ENCODE measurements around the gene MACROD2.

The MACROD2 gene

GRCh38 chr20:15900443-15900842 lies 1905.1 kb downstream of the MACROD2 start:
- DNase-seq (ENCODE audit: low read depth) = no peak
- no peak overlapping the region for H3K4me3 ChIP-seq (ENCODE audit: control insufficient read depth, low read depth, low read length)
- no peak for TF ChIP-seq CTCF (IDR thresholded peaks at IDR 0.05; ENCODE audit: control insufficient read depth, insufficient read depth, low read depth, low read length, missing control alignments)

GRCh38 chr20:15902493-15902892 lies 1907.2 kb downstream of the MACROD2 start:
- H3K4me3 ChIP-seq (ENCODE audit: control insufficient read depth, low read depth, low read length) = no peak overlapping the region
- no peak for TF ChIP-seq CTCF (IDR thresholded peaks at IDR 0.05; ENCODE audit: control insufficient read depth, insufficient read depth, low read depth, low read length, missing control alignments)
- no peak for DNase-seq (ENCODE audit: low read depth)

- H3K4me3 ChIP-seq (ENCODE audit: control insufficient read depth, low read depth, low read length) = no peak overlapping the region
- no peak for DNase-seq (ENCODE audit: low read depth)
- no peak for TF ChIP-seq CTCF (IDR thresholded peaks at IDR 0.05; ENCODE audit: control insufficient read depth, insufficient read depth, low read depth, low read length, missing control alignments)
Observed at GRCh38 chr20:15905661-15906060, 1910.3 kb downstream of the MACROD2 start.

- no peak overlapping the region for H3K4me3 ChIP-seq (ENCODE audit: control insufficient read depth, low read depth, low read length)
- DNase-seq (ENCODE audit: low read depth) = no peak
- no peak for TF ChIP-seq CTCF (IDR thresholded peaks at IDR 0.05; ENCODE audit: control insufficient read depth, insufficient read depth, low read depth, low read length, missing control alignments)
Observed at GRCh38 chr20:15909995-15910394, 1914.7 kb downstream of the MACROD2 start.

GRCh38 chr20:15911581-15911980 lies 1916.3 kb downstream of the MACROD2 start:
- no peak for DNase-seq (ENCODE audit: low read depth)
- no peak overlapping the region for H3K4me3 ChIP-seq (ENCODE audit: control insufficient read depth, low read depth, low read length)
- no peak for TF ChIP-seq CTCF (IDR thresholded peaks at IDR 0.05; ENCODE audit: control insufficient read depth, insufficient read depth, low read depth, low read length, missing control alignments)

GRCh38 chr20:15913391-15914025 lies 1918.2 kb downstream of the MACROD2 start:
- no peak for TF ChIP-seq CTCF (IDR thresholded peaks at IDR 0.05; ENCODE audit: control insufficient read depth, insufficient read depth, low read depth, low read length, missing control alignments)
- no peak for DNase-seq (ENCODE audit: low read depth)
- H3K4me3 ChIP-seq (ENCODE audit: control insufficient read depth, low read depth, low read length) = no peak overlapping the region
